Thoracic aorta (tissue), 2 donors: ENCODE data around the gene DKKL1. TPM values are rescaled to one million over a fixed set of nuclear protein-coding genes. Genes with fewer than 3 reads are reported as not detected.
A peak's percentile ranks its signal among the peaks of the same experiment; 100 is the strongest.

Experiments used
- ATAC-seq: fragments of 150-250 bp; one replicate; pipeline ENCODE4 v1.8.0; 2017; ENCODE audit warnings: low read depth; ENCODE audit not compliant: insufficient number of reproducible peaks, low FRiP score
- DNase-seq: peaks from one replicate; pipeline ENCODE4 v3.0.0-alpha.2; 2020; ENCODE audit warnings: low spot score
- H3K27ac ChIP-seq, 2 donors: fragments of 200-600 bp; sonication (generic); 1 replicate in 1 of 2; 2 replicates in 1 of 2; pipeline ENCODE4 v1.5.1; 2016; ENCODE audit warnings: mild to moderate bottlenecking in 2 of 2, moderate library complexity in 2 of 2
- H3K27me3 ChIP-seq: fragments of 200-600 bp; sonication (generic); replicated peaks from 2 replicates; pipeline ENCODE4 v1.6.0; 2016; ENCODE audit warnings: mild to moderate bottlenecking; ENCODE audit not compliant: insufficient read depth
- H3K36me3 ChIP-seq: fragments of 200-600 bp; sonication (generic); one replicate; pipeline ENCODE4 v1.5.1; 2016
- H3K4me1 ChIP-seq, 2 donors: fragments of 200-600 bp; sonication (generic); 1 replicate in 1 of 2; 2 replicates in 1 of 2; pipeline versions ENCODE4 v1.5.1 to v1.6.0; 2016; ENCODE audit warnings: low read depth in 2 of 2, mild to moderate bottlenecking in 1 of 2; ENCODE audit not compliant: control insufficient read depth in 1 of 2
- H3K4me3 ChIP-seq: fragments of 200-600 bp; sonication (generic); 2 replicates; pipeline ENCODE4 v1.5.1; 2016; ENCODE audit warnings: mild to moderate bottlenecking
- H3K9me3 ChIP-seq: fragments of 200-600 bp; sonication (generic); 2 replicates; pipeline ENCODE4 v1.5.1; 2016
- CTCF ChIP-seq: fragments of 200-600 bp; sonication (generic); IDR thresholded peaks from one replicate; pipeline ENCODE4 v1.5.1; 2019; ENCODE audit warnings: antibody characterized with exemption
- total RNA-seq, 2 donors: library from RNA; depleted of rRNA; stranded (reverse); fragments of >200 nt; gene quantifications; one replicate each; pipeline versions ENCODE4 v1.1.0 to v1.2.3, GENCODE V29; 2016

DKKL1 gene
- total RNA-seq, 2 donors from 2014 or later = 0.95 TPM; not detected in 1

- DNase-seq (no peak), ATAC-seq (no peak)
- Histone ChIP-seq H3K9me3 (no peaks in the 10 kb centered on the region), H3K27ac (no peak overlapping the region), H3K4me3 (no peak overlapping the region), H3K4me1 (no peaks in the 10 kb centered on the region), H3K27me3 (no peaks in the 10 kb centered on the region), H3K36me3 (no peaks in the 10 kb centered on the region)
- TF ChIP-seq CTCF = peak; percentile 69
These were observed 28.1 kb downstream of the DKKL1 start for GRCh38 chr19:49391581-49392399.

GRCh38 chr19:49393881-49394280 is 30.2 kb downstream of the DKKL1 start:
- H3K4me3 ChIP-seq = no peak overlapping the region
- H3K4me1 ChIP-seq = no peaks in the 10 kb centered on the region
- no peaks in the 10 kb centered on the region for H3K36me3 ChIP-seq
- TF ChIP-seq CTCF = no peak
- DNase-seq (no peak), ATAC-seq (no peak)
- H3K9me3 ChIP-seq = no peaks in the 10 kb centered on the region
- H3K27me3 ChIP-seq = no peaks in the 10 kb centered on the region
- H3K27ac ChIP-seq = no peak overlapping the region

- H3K27ac ChIP-seq = no peak overlapping the region
- H3K4me3 ChIP-seq = no peak overlapping the region
- no peak for ATAC-seq
- no peaks in the 10 kb centered on the region for H3K36me3 ChIP-seq
- DNase-seq = no peak
- no peaks in the 10 kb centered on the region for H3K27me3 ChIP-seq
- H3K9me3 ChIP-seq = no peaks in the 10 kb centered on the region
- no peaks in the 10 kb centered on the region for H3K4me1 ChIP-seq
- no peak for TF ChIP-seq CTCF
These were observed 32.1 kb downstream of the DKKL1 start for GRCh38 chr19:49395581-49396407.

- Histone ChIP-seq H3K4me3 (no peak overlapping the region), H3K9me3 (no peaks in the 10 kb centered on the region), H3K27ac (no peak overlapping the region), H3K36me3 (no peaks in the 10 kb centered on the region), H3K4me1 (no peaks in the 10 kb centered on the region), H3K27me3 (no peaks in the 10 kb centered on the region)
- no peak for TF ChIP-seq CTCF
- ATAC-seq (no peak), DNase-seq (no peak)
These were observed 33.2 kb downstream of the DKKL1 start for GRCh38 chr19:49396738-49397505.
